RWPE1 (cell line): ENCODE results near the gene ITIH6.

ENCODE experiments used
- CTCF ChIA-PET: fragments of 350-600 bp; sonication (Branson Sonifier 250); formaldehyde crosslinking; extraction: SDS; loops from one replicate; lab custom pipeline; 2021; lab: Yijun Ruan, JAX
- POLR2A ChIA-PET: fragments of 400-600 bp; formaldehyde crosslinking; extraction: SDS; loops from one replicate; lab custom pipeline; 2020; ENCODE audit warnings: antibody characterized with exemption; ENCODE audit not compliant: low non-redundant PET; lab: Yijun Ruan, JAX
- DNase-seq: peaks from one replicate; pipeline ENCODE4 v3.0.0; 2012; ENCODE audit warnings: low spot score
- H3K27ac ChIP-seq: fragments of 450-650 bp; 2 replicates; pipeline ENCODE4 v1.5.1; 2017
- CTCF ChIP-seq: fragments of 450-650 bp; conservative IDR thresholded peaks from 2 replicates; pipeline ENCODE4 v1.5.1; 2017; ENCODE audit warnings: low read depth, mild to moderate bottlenecking

Gene ITIH6

GRCh38 chrX:54721424-54721823, 76.6 kb downstream of the ITIH6 start:
- no peak overlapping the region for H3K27ac ChIP-seq
- DNase-seq = peak; percentile 53
- POLR2A ChIA-PET = no interaction called here
- no peak for TF ChIP-seq CTCF
- CTCF ChIA-PET = no interaction called here

GRCh38 chrX:54715621-54716020, 82.4 kb downstream of the ITIH6 start:
- CTCF ChIA-PET = interaction anchor here (0.6 kb wide), 1 partner anchor 507 kb away, joined by 3 read pairs; no protein-coding TSS in a partner anchor

GRCh38 chrX:54714424-54714823, 83.6 kb downstream of the ITIH6 start:
- ChIA-PET POLR2A (no interaction called here), CTCF (no interaction called here)
- no peak for TF ChIP-seq CTCF
- no peak for DNase-seq
- no peak overlapping the region for H3K27ac ChIP-seq

More at GRCh38 chrX:54715621-54716020, 82.4 kb downstream of the ITIH6 start:
- DNase-seq = peak; percentile 60
- POLR2A ChIA-PET = no interaction called here
- H3K27ac ChIP-seq = no peak overlapping the region
- TF ChIP-seq CTCF = no peak

- no peak overlapping the region for H3K27ac ChIP-seq
- ChIA-PET POLR2A (no interaction called here), CTCF (no interaction called here)
- TF ChIP-seq CTCF = no peak
- DNase-seq = no peak
Observed at GRCh38 chrX:54711735-54712134, 86.3 kb downstream of the ITIH6 start.

- CTCF ChIA-PET = no interaction called here
- no peak for DNase-seq
- no peak overlapping the region for H3K27ac ChIP-seq
- POLR2A ChIA-PET = no interaction called here
- no peak for TF ChIP-seq CTCF
Observed at GRCh38 chrX:54710920-54711319, 87.1 kb downstream of the ITIH6 start.

GRCh38 chrX:54708404-54708803, 89.7 kb downstream of the ITIH6 start:
- ChIA-PET POLR2A (no interaction called here), CTCF (no interaction called here)
- no peak for DNase-seq
- H3K27ac ChIP-seq = no peak overlapping the region
- TF ChIP-seq CTCF = no peak
